ENCODE data around the gene SCGN.

Gene SCGN

GRCh38 chr6:25710287-25710686, 58.3 kb downstream of the SCGN start:
- no peak for TF ChIP-seq CTCF (IDR thresholded peaks at IDR 0.05; ENCODE audit: low read length)
- no peak overlapping the region for H3K4me2 ChIP-seq (ENCODE audit: low read length)
- no peaks in the 10 kb centered on the region for H4K20me1 ChIP-seq (ENCODE audit: insufficient read depth, low read length)
- no peaks in the 10 kb centered on the region for H3K9me2 ChIP-seq (ENCODE audit: low read depth, low read length)
- H3K4me1 ChIP-seq (ENCODE audit: insufficient read depth, low read length, severe bottlenecking) = no peaks in the 10 kb centered on the region
- H3K79me2 ChIP-seq (ENCODE audit: insufficient read depth, low read length) = no peaks in the 10 kb centered on the region
- H3K36me3 ChIP-seq (ENCODE audit: insufficient read depth, low read length) = no peaks in the 10 kb centered on the region
- no peaks in the 10 kb centered on the region for H3K9me3 ChIP-seq (ENCODE audit: low read length)
- no peaks in the 10 kb centered on the region for H3K27me3 ChIP-seq (ENCODE audit: insufficient read depth, low read length)
- H3K27ac ChIP-seq (ENCODE audit: low read depth, low read length, poor library complexity, severe bottlenecking) = no peak overlapping the region
- no peak overlapping the region for H3K9ac ChIP-seq (ENCODE audit: low read length)
- H2AFZ ChIP-seq (ENCODE audit: low read length) = no peak overlapping the region
- no peaks in the 10 kb centered on the region for H3F3A ChIP-seq (ENCODE audit: insufficient read depth, low read length)
- no peak overlapping the region for H3K4me3 ChIP-seq (ENCODE audit: low read depth, low read length, poor library complexity, severe bottlenecking)

GRCh38 chr6:25713824-25714223, 61.8 kb downstream of the SCGN start:
- no peak overlapping the region for H2AFZ ChIP-seq (ENCODE audit: low read length)
- H3K79me2 ChIP-seq (ENCODE audit: insufficient read depth, low read length) = no peaks in the 10 kb centered on the region
- H3F3A ChIP-seq (ENCODE audit: insufficient read depth, low read length) = no peaks in the 10 kb centered on the region
- no peaks in the 10 kb centered on the region for H4K20me1 ChIP-seq (ENCODE audit: insufficient read depth, low read length)
- H3K27me3 ChIP-seq (ENCODE audit: insufficient read depth, low read length) = no peaks in the 10 kb centered on the region
- H3K4me3 ChIP-seq (ENCODE audit: low read depth, low read length, poor library complexity, severe bottlenecking) = no peak overlapping the region
- no peaks in the 10 kb centered on the region for H3K4me1 ChIP-seq (ENCODE audit: insufficient read depth, low read length, severe bottlenecking)
- H3K9me3 ChIP-seq (ENCODE audit: low read length) = no peaks in the 10 kb centered on the region
- no peaks in the 10 kb centered on the region for H3K9me2 ChIP-seq (ENCODE audit: low read depth, low read length)
- TF ChIP-seq CTCF (IDR thresholded peaks at IDR 0.05; ENCODE audit: low read length) (no peak), EZH2 (IDR thresholded peaks at IDR 0.05; ENCODE audit: borderline replicate concordance, low read length) (no peak)
- no peak overlapping the region for H3K27ac ChIP-seq (ENCODE audit: low read depth, low read length, poor library complexity, severe bottlenecking)
- H3K4me2 ChIP-seq (ENCODE audit: low read length) = no peak overlapping the region
- H3K9ac ChIP-seq (ENCODE audit: low read length) = no peak overlapping the region
- H3K36me3 ChIP-seq (ENCODE audit: insufficient read depth, low read length) = no peaks in the 10 kb centered on the region

- Histone ChIP-seq H3K9ac (ENCODE audit: low read length) (no peak overlapping the region), H2AFZ (ENCODE audit: low read length) (no peak overlapping the region), H3K27me3 (ENCODE audit: insufficient read depth, low read length) (no peaks in the 10 kb centered on the region), H3K9me3 (ENCODE audit: low read length) (no peaks in the 10 kb centered on the region), H4K20me1 (ENCODE audit: insufficient read depth, low read length) (no peaks in the 10 kb centered on the region), H3K27ac (ENCODE audit: low read depth, low read length, poor library complexity, severe bottlenecking) (no peak overlapping the region), H3F3A (ENCODE audit: insufficient read depth, low read length) (no peaks in the 10 kb centered on the region), H3K9me2 (ENCODE audit: low read depth, low read length) (no peaks in the 10 kb centered on the region), H3K4me2 (ENCODE audit: low read length) (no peak overlapping the region), H3K4me3 (ENCODE audit: low read depth, low read length, poor library complexity, severe bottlenecking) (no peak overlapping the region), H3K4me1 (ENCODE audit: insufficient read depth, low read length, severe bottlenecking) (no peaks in the 10 kb centered on the region), H3K79me2 (ENCODE audit: insufficient read depth, low read length) (no peaks in the 10 kb centered on the region), H3K36me3 (ENCODE audit: insufficient read depth, low read length) (no peaks in the 10 kb centered on the region)
- no peak for TF ChIP-seq CTCF (IDR thresholded peaks at IDR 0.05; ENCODE audit: low read length)
- TF ChIP-seq EZH2 (IDR thresholded peaks at IDR 0.05; ENCODE audit: borderline replicate concordance, low read length) = no peak
Measured at GRCh38 chr6:25714765-25715164, 62.8 kb downstream of the SCGN start.

All from OCI-LY1 (cell line).